Activated effector memory CD4-positive, alpha-beta T cell treated with anti-CD3 and anti-CD28 coated beads, Interleukin-2, amount 50 U/mL, for 16 hours (primary cell): ENCODE data around the gene DCAF17.
A peak's percentile ranks its signal among the peaks of the same experiment; 100 is the strongest.
"Not testable (repeated sequence)": the region's sequence is repeated elsewhere in the genome, so short reads cannot be mapped to it uniquely, and the experiment has no call there.

Experiments
- DNase-seq: peaks from one replicate; pipeline ENCODE4 v3.0.0-alpha.2; 2020

Gene DCAF17

DNA sequence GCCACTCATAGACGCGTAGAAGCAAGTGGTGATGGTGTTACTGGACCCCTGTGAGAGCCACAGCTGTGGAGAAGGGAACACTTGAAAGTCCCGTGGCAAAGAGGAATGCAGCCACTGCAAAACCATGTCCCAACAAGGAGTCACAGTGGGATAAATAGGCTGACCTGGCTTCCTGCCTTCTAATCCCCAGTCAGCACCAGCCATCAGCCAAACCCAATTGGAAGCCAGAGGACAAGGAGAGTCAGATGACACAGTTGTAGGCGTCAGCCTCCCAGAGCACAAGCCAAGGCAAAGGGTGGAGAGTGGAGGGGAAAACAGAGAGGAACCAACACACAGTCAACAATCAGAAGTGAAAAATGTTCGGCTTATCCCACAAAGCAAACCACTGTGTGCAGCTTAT is 82.8 kb downstream of the DCAF17 start:
- no peak for DNase-seq

DNA sequence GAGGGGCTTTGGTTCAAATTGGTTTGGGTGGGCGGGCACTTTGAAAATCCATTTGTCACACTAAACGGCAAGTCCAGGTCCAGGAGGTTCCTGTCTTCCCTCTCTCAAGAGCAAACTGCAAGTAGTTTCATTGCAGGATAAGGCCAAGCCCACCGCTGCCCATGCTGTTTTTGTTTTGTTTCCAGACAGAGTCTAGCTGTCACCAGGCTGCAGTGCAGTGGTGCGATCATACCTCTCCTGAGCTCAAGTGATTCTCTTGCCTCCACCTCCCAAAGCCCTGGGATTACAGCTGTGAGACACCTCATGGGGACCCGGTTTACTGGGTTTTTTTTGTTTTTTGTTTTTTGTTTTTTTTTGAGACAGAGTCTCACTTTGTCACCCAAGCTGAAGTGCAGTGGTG is 86.4 kb downstream of the DCAF17 start:
- DNase-seq: no peak

- DNase-seq: no peak
Observed at GRCh38 chr2:171521361-171522051, 87.5 kb downstream of the DCAF17 start.

- no peak for DNase-seq
Observed at GRCh38 chr2:171522052-171522787, 88.2 kb downstream of the DCAF17 start, which contains the start of gene CYBRD1. Gene CYBRD1 (plus strand): TSS chr2:171522474. CDS start chr2:171522546, 72 bp downstream.

- DNase-seq: no peak
Observed at GRCh38 chr2:171522788-171523087, 88.7 kb downstream of the DCAF17 start.

DNA sequence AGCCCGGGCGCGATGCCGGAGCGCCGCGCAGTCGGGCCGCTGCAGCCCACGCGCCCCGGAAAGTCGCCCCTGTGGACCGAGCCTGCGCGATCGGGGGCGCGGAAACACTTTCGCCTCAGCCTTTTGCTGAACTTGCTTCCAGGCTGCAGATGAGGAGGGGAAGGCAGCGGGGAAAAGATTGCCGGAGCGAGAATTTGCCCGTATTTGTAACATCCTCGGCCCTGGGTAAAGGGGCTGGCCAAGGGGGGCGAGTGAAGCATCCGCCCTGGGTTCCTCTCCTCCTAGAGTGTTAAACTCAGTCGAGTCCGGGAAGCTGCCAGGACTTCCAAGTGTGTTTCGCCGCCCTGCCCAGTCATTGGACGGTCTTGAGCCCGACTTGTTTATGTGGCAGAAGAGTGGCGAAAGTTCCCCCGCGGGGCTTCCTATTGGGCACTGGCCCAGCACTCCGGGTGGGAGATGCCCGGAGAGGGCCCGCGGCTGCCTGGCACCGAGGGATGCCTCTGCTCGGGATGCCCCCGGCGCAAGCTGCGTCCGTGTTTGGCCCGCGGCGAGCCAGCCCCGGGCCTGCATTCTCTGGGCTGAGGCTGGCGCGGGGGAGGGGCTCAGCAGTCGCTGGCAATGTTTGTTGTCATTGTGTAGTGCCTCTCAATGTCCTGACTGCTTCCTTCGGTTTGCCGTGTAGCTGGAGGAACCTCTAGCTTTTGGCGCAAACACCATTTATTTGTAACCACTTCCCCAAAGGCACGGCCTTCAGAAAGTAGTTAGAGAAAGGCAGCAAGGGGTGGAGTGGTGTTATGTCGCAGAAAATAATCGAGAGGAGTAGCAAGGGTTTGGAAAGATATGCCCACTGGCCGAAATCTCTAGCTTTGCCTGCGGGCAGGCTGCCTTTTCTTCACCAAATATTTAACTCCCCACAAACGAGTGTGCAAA is 89.3 kb downstream of the DCAF17 start:
- DNase-seq: peak; percentile 62

- DNase-seq: no peak
Observed at GRCh38 chr2:171524018-171524401, 90.0 kb downstream of the DCAF17 start.

- no peak for DNase-seq
Observed at GRCh38 chr2:171529914-171530313, 95.9 kb downstream of the DCAF17 start.

- DNase-seq: no peak
Observed at GRCh38 chr2:171530378-171530777, 96.4 kb downstream of the DCAF17 start.

GRCh38 chr2:171530859-171531258 is 96.8 kb downstream of the DCAF17 start:
- DNase-seq: not testable (repeated sequence)

GRCh38 chr2:171531291-171531690 is 97.3 kb downstream of the DCAF17 start:
- DNase-seq: no peak

DNA sequence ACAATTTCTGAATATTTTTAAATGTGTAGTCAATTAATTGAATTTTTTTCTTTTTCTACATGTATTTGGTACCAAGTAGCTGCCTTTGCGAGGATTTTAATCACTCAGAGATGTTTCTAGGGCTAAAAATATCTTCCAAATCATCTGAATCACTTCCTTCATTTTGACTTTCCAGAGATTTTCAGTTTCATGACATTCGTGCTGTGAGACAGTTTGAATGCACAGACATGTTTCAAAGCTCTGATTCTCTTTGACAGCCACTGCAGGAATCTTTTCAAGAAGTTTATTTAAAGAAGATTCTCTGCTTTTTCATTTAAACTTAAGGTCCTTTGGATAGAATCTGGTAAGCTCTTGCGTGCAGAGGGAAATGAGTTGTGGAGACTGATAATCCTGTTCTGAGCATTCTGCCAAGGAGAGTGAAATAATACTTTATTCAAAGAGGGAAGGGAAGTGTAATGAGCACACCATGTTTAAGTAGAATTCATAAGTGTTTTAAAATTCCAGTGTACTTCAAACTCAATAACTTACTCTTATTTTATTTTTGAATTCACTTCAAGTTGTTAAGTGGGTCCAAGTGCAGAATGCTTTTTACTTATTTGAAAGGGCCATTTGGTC is 97.9 kb downstream of the DCAF17 start:
- no peak for DNase-seq

DNA sequence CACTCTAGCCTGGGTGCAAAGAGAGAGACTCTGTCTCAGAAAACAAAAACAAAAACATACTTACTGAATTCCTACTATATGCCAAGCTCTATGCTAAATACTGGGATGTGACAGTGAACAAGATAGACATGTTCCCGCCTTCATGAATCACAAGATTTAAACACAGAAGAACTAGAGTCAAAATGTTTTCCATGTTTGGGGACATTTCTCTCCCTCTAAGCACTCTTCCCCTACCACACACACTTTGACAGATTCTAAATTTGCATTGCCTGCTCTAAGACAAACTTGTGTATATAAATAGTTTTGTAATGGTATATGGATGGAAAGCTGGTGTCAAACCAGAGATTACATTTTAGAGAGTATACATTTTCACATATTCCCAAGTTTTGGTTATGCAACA is 99.3 kb downstream of the DCAF17 start:
- no peak for DNase-seq
